AG10803 (cell line): ENCODE measurements around the gene PEMT.
A peak's percentile ranks its signal among the peaks of the same experiment; 100 is the strongest.

Experiments
- DNase-seq: peaks from one replicate; pipeline ENCODE4 v3.0.0; 2010; ENCODE audit warnings: low read depth
- H3K4me3 ChIP-seq: 2 replicates; pipeline ENCODE4 v1.5.1; 2011; ENCODE audit warnings: mild to moderate bottlenecking, low read length, control low read depth
- TF ChIP-seq, protein P1 (sequence below): conservative IDR thresholded peaks from 2 replicates; pipeline ENCODE4 v1.5.1; 2011; ENCODE audit warnings: mild to moderate bottlenecking, low read length, control low read depth, inconsistent platforms

The PEMT gene

DNA sequence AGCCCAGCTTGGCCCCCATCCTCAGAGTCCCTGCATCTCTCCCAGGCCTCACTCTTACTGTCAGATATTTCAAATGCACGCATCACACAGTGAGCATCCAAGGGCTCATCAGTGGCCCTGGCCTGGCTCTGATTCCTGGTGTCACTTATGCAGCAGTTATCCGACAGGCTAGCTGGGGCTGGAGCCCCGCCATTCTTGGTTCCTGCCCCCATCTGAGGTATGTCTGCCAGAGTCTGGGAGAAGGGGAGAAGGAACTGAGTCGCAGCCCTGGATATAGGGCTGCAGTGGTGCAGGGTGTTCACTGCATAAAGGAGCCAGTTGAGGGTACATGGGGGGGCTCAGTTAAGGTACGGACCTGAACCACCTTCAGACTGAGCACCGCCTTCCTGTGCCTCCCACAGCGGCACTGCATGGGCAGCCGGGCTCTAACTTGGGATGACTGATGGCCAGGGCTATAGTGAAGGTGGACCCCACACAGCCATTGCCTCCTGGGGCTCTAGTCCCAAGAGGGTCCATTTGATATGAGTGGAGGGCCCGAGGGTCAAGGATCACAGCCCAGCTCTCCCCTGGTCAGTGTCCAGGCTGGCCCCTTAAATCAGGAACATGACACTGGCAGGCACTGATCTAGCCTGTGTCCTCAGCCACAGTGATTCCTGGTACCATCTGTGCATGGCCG, 93.5 kb downstream of the PEMT start:
- TF ChIP-seq, protein P1, sequence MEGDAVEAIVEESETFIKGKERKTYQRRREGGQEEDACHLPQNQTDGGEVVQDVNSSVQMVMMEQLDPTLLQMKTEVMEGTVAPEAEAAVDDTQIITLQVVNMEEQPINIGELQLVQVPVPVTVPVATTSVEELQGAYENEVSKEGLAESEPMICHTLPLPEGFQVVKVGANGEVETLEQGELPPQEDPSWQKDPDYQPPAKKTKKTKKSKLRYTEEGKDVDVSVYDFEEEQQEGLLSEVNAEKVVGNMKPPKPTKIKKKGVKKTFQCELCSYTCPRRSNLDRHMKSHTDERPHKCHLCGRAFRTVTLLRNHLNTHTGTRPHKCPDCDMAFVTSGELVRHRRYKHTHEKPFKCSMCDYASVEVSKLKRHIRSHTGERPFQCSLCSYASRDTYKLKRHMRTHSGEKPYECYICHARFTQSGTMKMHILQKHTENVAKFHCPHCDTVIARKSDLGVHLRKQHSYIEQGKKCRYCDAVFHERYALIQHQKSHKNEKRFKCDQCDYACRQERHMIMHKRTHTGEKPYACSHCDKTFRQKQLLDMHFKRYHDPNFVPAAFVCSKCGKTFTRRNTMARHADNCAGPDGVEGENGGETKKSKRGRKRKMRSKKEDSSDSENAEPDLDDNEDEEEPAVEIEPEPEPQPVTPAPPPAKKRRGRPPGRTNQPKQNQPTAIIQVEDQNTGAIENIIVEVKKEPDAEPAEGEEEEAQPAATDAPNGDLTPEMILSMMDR, result no peak
- no peak for DNase-seq
- H3K4me3 ChIP-seq, result no peak overlapping the region

DNA sequence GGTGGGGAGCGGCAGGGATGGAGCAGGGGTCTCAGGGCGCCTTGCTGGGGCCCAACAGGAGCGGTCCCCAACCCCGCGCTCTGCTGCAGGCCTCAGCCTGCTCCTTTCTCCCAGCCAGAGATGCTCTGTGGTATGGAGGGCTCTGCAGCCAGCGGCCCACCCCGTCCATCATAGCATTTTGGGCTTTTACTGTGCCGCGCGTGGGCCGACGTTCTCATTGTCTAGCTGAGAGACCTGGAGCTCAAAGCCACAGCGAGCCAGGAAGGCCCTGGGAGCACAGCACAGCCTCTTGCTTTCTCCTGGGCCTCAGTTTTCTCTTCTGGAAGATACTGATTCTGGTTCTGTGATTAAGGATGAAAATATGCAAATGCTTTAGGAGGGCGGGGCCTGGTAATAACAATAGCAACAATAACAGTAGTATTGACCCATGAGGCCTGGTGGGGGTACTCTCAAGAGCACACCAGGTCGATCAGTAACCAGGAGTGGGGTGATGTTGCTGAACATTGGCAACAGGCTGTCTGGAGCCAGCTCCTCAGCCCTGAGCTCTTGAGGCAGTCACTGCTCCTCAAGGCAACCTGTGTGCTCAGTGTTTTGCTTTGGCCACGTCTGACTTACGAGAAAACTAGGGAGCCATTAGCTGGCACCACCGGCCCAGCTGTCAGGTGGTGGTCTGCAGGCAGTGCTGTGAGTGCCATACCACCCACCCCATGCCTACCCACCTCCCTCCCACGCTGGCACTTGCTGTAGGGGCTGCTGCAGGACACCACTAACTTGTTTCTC, 94.3 kb downstream of the PEMT start:
- no peak for DNase-seq
- no peak overlapping the region; the same call in 1 of the 2 replicates for H3K4me3 ChIP-seq
- TF ChIP-seq, protein P1, result no peak

DNA sequence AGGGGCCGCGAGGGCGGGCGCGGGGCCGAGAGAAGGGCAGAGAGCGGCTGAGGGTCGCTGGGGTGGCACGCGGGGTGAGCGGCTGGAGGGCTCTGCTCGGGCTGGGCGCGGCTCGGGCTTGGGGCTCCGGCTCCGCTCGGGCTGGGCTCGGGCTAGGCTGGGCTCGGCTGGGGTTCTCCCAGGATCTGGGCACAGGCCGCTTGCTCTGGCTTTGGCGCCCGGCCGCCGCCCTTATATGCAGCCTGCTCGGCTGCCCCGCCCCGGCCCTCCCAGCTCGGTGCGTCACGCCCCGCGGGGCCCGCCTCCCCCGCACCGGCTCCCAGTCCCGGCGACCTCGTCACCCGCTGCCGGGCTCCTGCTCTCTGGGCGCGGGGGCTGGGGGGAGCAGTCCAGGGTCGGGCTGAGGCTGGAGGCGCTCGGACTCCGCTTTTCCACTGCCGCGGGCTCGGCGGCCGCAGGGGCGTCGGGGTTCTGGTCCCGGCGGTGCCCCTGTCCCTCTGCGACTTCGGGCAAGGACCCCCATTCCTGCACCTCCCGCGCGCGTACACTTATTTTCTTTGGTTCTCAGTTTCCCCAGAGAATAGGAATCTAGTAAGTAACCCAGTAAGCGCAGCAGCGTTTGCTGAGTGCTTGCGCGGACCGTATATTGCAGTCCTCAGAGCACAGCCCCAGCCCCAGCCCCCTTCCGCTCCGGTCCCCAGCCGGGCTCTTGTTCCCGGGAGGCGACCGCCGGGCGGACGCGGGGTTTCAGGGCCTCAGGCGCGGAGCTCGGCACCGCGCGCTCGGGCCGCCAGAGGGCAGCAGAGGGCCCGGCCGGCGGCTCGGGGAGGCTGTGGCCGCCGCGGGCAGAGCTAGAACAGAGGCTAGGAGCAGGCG, 95.1 kb downstream of the PEMT start, which contains the start of gene RASD1:
Gene RASD1 (minus strand): TSS at position 207 of the 876 bp plus-strand sequence. CDS start 214 bp downstream, outside the sequence.
- H3K4me3 ChIP-seq, result peak within 1 kb of the TSS; percentile 66
- DNase-seq, result peak; percentile 87
- TF ChIP-seq, protein P1, result peak; percentile 32

DNA sequence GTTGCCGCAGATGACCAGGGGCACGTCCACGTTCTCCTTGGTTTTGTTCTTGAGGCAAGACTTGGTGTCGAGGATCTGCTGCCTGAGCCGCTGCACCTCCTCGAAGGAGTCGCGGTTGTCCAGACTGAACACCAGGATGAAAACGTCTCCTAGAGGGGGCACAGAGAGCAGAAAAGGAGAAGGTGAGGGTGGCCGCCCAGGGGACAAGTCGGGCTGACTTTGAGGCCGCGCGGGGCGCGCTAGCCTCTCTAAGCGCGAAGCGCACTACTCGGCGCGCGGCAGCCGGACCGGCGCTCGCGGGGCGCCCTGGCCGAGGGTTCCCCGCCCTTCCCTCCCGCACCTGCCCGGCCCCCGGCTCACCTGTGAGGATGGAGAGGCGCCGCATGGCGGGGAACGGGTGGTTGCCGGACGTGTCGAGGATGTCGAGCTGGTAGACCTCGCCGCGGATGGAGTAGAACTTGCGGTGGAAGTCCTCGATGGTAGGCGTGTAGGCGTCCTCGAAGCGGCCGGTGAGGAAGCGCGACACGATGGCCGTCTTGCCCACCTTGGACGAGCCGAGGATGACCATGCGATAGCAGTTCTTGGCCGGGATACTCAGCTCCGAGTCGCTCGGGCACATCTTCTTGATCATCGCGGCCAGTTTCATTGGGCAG, 95.8 kb downstream of the PEMT start:
- peak; percentile 10 for DNase-seq
- H3K4me3 ChIP-seq, result peak overlapping the region; percentile 58
- TF ChIP-seq, protein P1, result no peak

DNA sequence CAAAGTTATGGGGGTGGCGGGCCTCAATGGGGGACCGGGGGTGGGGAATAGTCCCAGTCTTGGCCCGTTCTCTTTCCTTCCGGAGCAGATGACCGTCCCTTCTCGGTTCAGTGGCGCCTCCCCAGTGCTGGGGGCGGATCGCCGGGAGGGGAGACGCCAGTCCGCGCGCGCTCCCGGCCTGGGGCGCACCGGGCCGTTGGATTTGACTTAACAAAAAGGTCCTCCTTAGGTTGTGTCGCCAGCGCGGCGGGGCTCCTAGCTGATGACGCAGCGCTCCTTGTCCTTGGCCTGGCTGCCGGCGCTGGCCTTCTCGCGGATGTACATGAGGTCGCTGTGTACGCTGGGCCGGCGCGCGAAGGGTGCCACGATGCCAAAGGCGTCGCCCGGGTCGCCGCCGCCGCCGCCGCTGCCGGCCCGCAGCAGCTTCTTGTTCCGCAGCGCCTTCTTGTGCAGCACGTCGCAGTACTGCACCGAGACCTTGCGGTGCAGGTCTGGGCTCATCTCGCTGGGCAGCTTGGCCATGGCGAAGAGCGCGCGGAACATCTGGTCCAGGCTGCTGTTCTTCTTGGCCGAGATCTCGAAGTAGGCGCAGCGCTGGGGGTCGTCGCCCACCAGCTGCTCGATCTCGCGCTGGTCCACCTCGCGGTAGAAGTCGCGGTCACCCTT, 96.5 kb downstream of the PEMT start:
- TF ChIP-seq, protein P1, result no peak
- peak overlapping the region; percentile 47 for H3K4me3 ChIP-seq
- DNase-seq, result peak; percentile 43

DNA sequence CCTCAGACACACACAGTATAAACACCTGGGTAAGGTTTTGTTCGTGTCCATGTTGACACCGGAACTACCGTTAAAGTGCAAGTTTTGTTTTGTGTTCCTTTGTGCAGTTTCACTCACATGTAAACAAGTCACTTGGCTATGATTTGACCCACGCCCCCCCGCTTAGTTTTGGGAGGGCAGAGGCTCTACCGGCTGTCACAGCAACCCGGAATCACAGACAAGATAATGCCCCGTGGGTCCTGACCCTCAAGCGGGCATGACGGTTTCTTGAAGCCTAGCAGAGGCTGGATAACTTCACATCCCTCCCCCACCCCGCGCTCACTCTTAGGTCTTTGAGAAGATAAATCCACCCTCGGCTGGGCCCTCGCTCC, 97.0 kb downstream of the PEMT start:
- H3K4me3 ChIP-seq, result peak overlapping the region; percentile 43
- TF ChIP-seq, protein P1, result no peak
- DNase-seq, result no peak
